ENCODE measurements around the gene BCL6. TPM values are rescaled to one million over a fixed set of nuclear protein-coding genes. Genes with fewer than 3 reads are reported as not detected.

Gene BCL6
- total and polyA plus RNA-seq, 4 donors: 7.8 to 71.8 (median 13.3) TPM

DNA sequence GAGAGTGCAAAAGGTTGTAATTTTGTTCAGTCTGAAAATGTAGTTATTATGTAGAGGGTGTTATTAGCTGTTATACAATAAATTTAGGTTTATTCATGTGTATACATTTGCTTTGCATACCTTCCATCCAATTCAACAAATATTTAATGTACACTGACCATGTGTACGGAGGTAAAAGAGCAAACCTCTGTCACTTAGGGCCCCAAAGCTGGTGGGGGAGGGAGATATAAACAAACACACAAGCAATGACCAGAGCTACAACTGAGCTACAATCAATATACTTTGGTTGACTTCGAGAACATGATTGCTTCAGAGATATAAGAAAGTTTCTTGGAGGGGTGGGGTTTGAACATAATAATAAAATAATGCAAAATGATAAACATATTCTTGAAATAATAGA is 17.5 kb upstream of the BCL6 start (continued):
- TF ChIP-seq, protein P1, sequence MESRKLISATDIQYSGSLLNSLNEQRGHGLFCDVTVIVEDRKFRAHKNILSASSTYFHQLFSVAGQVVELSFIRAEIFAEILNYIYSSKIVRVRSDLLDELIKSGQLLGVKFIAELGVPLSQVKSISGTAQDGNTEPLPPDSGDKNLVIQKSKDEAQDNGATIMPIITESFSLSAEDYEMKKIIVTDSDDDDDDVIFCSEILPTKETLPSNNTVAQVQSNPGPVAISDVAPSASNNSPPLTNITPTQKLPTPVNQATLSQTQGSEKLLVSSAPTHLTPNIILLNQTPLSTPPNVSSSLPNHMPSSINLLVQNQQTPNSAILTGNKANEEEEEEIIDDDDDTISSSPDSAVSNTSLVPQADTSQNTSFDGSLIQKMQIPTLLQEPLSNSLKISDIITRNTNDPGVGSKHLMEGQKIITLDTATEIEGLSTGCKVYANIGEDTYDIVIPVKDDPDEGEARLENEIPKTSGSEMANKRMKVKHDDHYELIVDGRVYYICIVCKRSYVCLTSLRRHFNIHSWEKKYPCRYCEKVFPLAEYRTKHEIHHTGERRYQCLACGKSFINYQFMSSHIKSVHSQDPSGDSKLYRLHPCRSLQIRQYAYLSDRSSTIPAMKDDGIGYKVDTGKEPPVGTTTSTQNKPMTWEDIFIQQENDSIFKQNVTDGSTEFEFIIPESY (IDR thresholded peaks at IDR 0.05): no peak
- no peak for TF ChIP-seq HNF4A (conservative IDR thresholded peaks at IDR 0.05)
- no peak for TF ChIP-seq GABPA (IDR thresholded peaks at IDR 0.05 in 1 of 2, conservative IDR thresholded peaks at IDR 0.05 in 1 of 2)
- no peak for TF ChIP-seq HNF4G (IDR thresholded peaks at IDR 0.05)

DNA sequence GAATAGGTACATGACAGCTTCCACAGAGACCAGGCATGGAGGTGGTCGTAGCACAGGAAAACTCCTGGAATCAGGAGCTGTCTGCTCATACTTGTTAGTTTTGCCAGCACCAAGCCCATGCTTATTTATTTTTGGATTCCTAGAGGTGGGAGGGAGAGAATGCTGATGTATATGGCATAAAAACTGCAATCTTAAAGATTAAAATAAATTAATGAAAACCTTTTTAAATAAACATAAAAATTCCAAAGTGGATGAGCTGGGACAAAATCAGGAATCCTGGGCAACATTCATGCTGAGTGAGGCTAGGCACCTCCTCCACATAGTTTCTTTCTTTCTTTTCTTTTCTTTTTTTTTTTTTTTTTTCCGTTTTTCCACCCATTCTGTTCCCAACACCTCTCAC is 14.3 kb upstream of the BCL6 start:
- no peak overlapping the region for H3K27ac ChIP-seq (ENCODE audit: low read depth in 1 of 2, low read length in 2 of 2)
- H3K9ac ChIP-seq (ENCODE audit: low read depth in 1 of 2, low read length in 2 of 2): no peak overlapping the region
- no peaks in the 10 kb centered on the region for H3K27me3 ChIP-seq (ENCODE audit: control insufficient read depth in 4 of 4, insufficient read depth in 4 of 4, low read length in 3 of 4)
- H3K4me1 ChIP-seq (ENCODE audit: control insufficient read depth in 4 of 4, insufficient read depth in 4 of 4, low read length in 3 of 4): no peaks in the 10 kb centered on the region
- H3K9me3 ChIP-seq (ENCODE audit: control insufficient read depth in 4 of 4, low read length in 3 of 4): no peaks in the 10 kb centered on the region
- H3K4me3 ChIP-seq (ENCODE audit: low read depth in 1 of 3, low read length in 3 of 3): no peak overlapping the region
- TF ChIP-seq FOXA2 (IDR thresholded peaks at IDR 0.05) (no peak), HNF4G (IDR thresholded peaks at IDR 0.05) (no peak), RAD21 (IDR thresholded peaks at IDR 0.05) (no peak), TAF1 (conservative IDR thresholded peaks at IDR 0.05) (no peak), GABPA (IDR thresholded peaks at IDR 0.05 in 1 of 2, conservative IDR thresholded peaks at IDR 0.05 in 1 of 2) (no peak), JUND (IDR thresholded peaks at IDR 0.05) (no peak)
- TF ChIP-seq, protein P1 (IDR thresholded peaks at IDR 0.05): no peak
- TF ChIP-seq, protein P2, sequence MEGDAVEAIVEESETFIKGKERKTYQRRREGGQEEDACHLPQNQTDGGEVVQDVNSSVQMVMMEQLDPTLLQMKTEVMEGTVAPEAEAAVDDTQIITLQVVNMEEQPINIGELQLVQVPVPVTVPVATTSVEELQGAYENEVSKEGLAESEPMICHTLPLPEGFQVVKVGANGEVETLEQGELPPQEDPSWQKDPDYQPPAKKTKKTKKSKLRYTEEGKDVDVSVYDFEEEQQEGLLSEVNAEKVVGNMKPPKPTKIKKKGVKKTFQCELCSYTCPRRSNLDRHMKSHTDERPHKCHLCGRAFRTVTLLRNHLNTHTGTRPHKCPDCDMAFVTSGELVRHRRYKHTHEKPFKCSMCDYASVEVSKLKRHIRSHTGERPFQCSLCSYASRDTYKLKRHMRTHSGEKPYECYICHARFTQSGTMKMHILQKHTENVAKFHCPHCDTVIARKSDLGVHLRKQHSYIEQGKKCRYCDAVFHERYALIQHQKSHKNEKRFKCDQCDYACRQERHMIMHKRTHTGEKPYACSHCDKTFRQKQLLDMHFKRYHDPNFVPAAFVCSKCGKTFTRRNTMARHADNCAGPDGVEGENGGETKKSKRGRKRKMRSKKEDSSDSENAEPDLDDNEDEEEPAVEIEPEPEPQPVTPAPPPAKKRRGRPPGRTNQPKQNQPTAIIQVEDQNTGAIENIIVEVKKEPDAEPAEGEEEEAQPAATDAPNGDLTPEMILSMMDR (IDR thresholded peaks at IDR 0.05; ENCODE audit: low read depth, low read length, missing input control): no peak
- TF ChIP-seq, protein P3, sequence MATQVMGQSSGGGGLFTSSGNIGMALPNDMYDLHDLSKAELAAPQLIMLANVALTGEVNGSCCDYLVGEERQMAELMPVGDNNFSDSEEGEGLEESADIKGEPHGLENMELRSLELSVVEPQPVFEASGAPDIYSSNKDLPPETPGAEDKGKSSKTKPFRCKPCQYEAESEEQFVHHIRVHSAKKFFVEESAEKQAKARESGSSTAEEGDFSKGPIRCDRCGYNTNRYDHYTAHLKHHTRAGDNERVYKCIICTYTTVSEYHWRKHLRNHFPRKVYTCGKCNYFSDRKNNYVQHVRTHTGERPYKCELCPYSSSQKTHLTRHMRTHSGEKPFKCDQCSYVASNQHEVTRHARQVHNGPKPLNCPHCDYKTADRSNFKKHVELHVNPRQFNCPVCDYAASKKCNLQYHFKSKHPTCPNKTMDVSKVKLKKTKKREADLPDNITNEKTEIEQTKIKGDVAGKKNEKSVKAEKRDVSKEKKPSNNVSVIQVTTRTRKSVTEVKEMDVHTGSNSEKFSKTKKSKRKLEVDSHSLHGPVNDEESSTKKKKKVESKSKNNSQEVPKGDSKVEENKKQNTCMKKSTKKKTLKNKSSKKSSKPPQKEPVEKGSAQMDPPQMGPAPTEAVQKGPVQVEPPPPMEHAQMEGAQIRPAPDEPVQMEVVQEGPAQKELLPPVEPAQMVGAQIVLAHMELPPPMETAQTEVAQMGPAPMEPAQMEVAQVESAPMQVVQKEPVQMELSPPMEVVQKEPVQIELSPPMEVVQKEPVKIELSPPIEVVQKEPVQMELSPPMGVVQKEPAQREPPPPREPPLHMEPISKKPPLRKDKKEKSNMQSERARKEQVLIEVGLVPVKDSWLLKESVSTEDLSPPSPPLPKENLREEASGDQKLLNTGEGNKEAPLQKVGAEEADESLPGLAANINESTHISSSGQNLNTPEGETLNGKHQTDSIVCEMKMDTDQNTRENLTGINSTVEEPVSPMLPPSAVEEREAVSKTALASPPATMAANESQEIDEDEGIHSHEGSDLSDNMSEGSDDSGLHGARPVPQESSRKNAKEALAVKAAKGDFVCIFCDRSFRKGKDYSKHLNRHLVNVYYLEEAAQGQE (IDR thresholded peaks at IDR 0.05): no peak
- DNase-seq (ENCODE audit: low spot score): no peak
- WGBS: 84% methylated on average over 2 of the region's 2 CpGs
- no peaks in the 10 kb centered on the region for H3K36me3 ChIP-seq (ENCODE audit: control insufficient read depth in 4 of 4, insufficient read depth in 3 of 4, low read depth in 1 of 4, low read length in 3 of 4)

Data from liver (tissue), 9 donors.